GM19023 (cell line): Measurements from ENCODE around the gene IL15.
"Not testable (repeated sequence)": the region's sequence is repeated elsewhere in the genome, so short reads cannot be mapped to it uniquely, and the experiment has no call there.

ENCODE experiments used
- ATAC-seq: cut with Tn5 transposase; IDR thresholded peaks from one replicate; pipeline ENCODE4 v1.9.1; 2021; ENCODE audit warnings: mild to moderate bottlenecking, moderate library complexity; ENCODE audit not compliant: unreplicated experiment

Gene IL15, protein sequence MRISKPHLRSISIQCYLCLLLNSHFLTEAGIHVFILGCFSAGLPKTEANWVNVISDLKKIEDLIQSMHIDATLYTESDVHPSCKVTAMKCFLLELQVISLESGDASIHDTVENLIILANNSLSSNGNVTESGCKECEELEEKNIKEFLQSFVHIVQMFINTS

DNA sequence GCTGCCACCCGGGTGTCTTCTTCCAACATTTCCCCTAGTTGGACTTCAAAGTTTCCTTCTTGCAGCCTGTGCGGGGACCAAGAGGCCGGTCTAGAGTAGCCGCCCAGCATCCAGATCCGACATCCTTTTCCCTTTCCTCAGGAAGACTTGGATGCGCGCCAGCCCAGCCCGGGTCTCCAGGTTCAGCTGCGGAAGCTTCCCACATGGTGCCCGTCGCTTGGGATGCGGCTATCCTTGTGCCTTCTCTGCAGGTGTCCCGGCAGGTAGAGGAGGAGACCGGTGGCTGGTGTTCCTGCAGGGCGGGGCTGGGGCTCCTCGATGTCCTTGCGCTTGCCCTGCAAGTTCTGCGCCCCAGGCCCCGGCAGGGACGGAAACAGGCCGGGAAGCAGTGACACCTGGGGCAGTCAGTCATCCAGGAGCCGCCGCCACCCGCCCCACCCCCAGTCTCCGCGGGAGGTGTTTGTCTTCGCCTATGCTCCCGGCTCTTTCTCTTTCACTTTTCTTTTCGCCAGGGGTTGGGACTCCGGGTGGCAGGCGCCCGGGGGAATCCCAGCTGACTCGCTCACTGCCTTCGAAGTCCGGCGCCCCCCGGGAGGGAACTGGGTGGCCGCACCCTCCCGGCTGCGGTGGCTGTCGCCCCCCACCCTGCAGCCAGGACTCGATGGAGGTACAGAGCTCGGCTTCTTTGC lies at the start of gene IL15:
IL15 (plus strand) TSS at position 502 of the 689 bp plus-strand sequence. CDS start 82,882 bp downstream, outside the sequence.
- peak; percentile 74 for ATAC-seq

DNA sequence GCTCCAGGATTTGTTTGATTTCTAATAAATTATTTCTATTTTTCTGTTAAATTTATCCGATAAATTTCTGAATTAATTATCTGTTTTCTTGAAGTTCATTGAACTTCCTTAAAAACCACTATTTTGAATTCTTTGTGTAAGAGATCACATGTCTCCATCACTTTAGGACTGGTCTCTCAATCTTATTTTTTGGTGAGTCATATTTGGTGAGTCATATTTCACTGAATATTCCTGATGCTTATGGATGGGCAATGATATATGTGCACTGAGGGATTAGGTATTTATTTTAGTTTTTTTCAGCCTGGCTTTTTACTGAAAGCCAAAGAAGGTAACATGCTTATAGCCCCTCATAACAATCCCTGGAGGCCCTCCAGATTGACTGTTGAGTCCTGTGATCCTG lies 48.5 kb upstream of the IL15 start:
- no peak for ATAC-seq

DNA sequence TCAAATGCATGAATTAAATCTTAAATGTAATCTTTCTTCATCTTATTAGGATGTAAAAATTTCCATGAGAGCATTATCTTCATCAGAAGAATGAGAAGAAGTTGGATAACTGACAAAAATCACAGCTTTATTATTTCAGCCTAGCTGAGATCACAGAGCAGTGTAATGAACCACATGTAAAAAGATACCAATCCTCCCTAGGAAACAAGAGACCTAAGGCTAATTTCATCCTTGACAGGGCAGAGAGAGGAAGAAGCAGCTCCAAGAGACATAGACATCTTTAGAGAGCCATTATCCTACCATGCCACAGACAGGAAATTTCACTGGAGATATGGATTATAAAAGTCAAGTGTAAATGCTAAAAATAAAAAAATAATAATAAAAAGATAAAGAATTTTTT lies 40.9 kb upstream of the IL15 start:
- no peak for ATAC-seq

DNA sequence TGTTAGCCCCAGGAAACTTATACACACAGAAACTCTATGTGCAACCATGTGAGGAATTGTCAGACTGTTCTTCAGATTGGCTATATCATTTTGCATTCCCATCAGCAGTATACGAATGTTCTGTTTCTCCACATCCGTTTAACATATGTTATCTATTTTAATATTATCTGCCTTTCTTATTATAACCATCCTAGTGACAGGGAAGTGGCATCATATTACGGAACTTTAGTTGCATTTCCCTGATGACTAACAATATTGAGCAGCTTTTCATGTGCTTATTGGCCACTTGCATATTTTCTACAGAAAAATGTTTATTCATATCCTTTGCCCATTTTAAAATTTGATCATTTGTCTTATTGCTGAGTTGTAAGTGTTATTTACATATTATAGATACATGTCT lies 36.5 kb upstream of the IL15 start:
- no peak for ATAC-seq

DNA sequence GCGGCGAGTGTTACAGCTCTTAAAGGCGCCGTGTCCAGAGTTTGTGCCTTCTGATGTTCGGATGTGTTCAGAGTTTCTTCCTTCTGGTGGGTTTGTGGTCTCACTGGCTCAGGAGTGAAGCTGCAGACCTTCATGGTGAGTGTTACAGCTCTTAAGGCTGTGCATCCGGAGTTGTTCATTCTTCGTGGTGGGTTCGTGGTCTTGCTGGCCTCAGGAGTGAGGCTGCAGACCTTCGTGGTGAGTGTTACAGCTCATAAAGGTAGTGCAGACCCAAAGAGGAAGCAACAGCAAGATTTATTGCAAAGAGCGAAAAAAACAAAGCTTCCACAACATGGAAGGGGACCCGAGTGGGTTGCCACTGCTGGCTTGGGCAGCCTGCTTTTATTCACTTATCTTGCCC lies 31.7 kb upstream of the IL15 start:
- not testable (repeated sequence) for ATAC-seq

DNA sequence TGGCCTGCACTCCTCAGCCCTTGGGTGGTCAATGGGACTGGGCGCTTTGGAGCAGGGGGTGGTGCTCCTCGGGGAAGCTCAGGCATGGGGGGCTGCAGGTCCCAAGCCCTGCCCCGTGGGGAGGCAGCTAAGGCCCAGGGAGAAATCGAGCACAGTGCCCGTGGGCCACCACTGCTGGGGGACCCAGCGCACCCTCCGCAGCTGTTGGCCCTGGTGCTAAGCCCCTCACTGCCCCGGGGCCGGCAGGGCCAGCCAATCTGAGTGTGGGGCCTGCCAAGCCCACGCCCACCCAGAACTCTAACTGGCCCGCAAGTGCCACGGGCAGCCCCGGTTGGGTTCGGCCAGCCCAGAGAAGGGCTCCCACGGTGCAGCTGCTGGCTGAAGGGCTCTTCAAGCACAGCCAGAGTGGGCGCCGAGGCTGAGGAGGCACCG lies 30.9 kb upstream of the IL15 start:
- no peak for ATAC-seq

DNA sequence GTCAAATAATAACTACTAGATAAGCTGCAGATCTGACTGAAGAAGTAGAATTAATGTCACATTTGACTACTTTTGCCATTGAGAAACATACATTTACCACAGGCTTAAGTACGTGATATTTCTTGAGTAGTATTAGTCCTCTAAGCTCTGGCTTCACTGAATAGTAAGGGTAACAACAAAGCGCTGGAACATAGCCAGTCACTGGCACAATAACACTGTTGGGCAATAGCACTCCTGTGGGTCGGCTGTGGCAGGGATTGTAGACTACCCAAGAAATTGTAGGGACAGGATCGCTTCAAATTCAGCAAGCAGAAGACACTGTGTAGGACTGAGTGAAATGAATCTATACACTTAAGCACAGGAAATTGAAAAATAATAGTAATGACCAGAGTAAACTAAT lies 27.1 kb upstream of the IL15 start:
- no peak for ATAC-seq

DNA sequence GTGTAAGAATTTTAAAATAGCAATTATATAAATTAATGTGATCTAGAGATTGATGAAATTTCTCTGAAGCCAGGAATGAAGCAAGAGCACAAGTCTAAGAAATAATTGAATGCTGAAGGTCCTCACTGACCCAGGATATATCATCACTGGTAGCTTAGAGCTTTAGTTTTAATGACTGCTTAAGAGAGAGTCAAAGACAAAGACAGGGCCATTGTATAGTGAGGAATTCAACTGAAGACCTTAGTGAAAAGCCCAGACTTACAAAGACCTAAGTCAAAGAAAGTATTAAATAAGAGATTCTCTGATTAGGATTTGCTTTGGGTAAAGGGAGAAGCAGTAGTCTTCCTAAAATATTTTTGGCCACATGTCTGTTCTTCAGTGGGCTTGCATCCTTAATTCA lies 26.0 kb upstream of the IL15 start:
- ATAC-seq = no peak

DNA sequence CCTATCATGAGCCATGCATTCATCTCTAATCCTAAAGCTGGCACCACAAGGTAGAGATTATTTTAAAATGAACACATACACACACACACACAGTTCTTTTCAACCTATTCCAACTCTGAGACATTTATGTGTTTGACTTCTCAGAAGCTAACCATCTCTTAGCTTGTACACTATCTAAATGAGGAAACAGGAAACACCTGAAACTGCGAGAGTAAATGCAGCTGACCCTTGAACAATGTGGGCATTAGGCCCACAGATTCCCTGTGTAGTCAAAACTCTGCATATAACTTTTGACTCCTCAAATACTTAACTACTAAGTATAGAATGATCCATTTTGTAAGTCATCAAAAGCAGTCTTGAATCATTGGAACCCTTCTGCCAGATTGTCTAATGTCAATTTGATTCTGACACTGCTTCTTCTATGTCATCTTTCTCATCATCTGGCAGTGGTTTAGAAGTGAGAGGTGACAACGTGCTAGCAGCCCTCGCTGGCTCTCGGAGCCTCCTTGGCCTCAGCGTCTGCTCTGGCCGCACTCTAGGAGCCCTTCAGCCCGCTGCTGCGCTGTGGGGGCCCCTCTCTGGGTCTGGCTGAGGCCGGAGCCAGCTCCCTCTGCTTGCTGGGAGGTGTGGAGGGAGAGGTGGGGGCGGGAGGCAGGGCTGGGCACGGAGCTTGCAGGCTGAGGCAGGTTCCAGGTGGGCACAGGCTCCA lies 21.4 kb upstream of the IL15 start:
- no peak for ATAC-seq

DNA sequence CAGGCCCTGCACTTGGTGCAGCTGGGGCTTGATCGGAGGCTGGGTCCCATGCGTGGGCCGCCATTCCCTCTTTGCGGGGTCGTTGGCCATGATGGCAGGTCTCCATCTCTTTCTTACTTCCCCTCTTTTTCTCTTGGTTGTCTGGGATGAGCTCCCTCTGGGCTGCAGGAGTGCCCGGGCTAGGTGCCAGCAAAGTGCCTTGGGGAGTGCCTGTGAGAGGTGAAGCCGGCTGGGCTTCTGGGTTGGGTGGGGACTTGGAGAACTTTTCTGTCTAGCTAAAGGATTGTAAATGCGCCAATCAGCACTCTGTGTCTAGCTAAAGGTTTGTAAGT lies 20.8 kb upstream of the IL15 start:
- ATAC-seq = not testable (repeated sequence)

DNA sequence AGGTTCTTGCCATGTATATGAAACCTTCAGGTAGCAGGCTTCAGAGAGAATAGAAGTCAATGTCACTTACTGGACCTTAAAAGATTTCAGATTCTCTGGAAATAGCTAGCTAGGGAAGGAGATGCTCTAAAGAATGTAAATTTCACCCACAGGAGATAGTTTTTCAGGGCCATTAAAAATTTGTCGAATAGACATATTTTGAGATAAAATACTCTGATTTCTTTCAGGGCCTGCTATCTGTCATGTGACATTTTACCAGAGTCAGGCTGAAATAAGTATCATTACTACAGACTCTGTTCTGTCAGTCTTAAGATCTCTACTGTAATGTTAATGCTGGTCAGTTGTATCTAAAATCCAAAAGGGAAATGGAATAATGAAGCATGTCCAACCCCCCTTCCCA lies 15.7 kb upstream of the IL15 start:
- ATAC-seq = no peak

DNA sequence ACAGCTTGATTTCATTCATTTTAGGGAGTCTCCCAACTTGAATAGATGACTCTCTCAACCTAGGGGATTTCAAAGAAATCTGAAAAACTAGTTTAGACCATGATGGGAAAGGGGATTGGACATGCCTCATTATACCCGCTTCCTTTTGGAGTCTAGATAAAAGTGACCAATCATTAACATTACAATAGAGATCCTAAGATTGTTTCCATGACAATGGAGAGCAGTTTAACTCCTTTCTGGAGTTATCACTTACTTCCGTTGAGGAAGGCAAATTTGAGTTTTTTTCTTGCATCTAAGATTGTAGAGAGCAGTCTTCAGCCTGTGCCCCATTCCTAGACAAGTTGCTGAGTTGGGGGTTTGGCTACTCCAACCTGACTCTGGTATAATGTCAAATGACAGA lies 11.4 kb upstream of the IL15 start:
- no peak for ATAC-seq

DNA sequence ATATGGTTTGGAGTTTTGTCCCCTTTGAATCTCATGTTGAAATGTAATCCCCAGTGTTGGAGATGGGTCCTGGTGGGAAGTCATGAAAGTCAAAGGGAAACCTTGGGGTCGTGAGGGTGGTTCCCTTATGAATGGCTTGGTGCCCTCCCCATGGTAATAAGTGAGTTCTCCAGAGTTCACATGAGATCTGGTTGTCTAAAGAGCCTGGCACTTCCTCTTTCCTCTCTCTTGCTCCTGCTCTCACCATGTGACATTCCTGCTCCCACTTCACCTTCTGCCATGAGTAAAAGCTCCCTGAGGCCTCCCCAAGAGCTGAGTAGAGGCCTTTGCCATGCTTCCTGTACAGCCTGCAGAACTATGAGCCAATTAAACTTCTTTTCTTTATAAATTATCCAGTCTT lies 5.5 kb upstream of the IL15 start:
- no peak for ATAC-seq

DNA sequence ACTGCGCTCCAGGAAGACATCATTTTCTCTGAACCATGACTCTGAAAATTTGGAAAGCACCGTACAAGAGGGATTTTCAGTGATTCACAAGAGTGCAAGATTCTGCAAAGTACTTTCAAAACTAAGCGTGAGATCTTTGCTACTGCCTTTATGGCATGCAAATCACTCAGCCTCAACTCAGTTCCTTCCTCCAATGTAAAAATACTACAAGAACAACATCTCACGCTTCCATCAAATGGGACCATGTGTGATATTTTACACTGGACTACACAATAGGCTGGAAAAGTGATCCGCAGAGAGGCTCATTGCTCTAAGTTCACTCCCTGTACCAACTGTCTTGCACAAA lies 674 bp upstream of the IL15 start:
- peak; percentile 40 for ATAC-seq

DNA sequence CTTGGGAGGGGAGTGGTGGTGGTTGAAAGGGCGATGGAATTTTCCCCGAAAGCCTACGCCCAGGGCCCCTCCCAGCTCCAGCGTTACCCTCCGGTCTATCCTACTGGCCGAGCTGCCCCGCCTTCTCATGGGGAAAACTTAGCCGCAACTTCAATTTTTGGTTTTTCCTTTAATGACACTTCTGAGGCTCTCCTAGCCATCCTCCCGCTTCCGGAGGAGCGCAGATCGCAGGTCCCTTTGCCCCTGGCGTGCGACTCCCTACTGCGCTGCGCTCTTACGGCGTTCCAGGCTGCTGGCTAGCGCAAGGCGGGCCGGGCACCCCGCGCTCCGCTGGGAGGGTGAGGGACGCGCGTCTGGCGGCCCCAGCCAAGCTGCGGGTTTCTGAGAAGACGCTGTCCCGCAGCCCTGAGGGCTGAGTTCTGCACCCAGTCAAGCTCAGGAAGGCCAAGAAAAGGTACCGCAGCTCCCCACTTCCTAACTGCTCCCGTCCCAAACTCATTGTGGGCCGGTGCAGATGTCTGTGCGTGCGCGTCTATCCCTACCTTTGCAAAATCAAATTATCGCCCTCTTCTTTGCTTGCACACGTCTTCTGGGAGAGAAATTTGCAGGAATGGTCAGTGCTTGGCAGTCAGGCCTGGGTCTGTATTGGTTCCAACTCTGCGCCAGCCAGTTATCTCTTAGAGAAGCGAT lies 533 bp downstream of the IL15 start:
- peak; percentile 52 for ATAC-seq

DNA sequence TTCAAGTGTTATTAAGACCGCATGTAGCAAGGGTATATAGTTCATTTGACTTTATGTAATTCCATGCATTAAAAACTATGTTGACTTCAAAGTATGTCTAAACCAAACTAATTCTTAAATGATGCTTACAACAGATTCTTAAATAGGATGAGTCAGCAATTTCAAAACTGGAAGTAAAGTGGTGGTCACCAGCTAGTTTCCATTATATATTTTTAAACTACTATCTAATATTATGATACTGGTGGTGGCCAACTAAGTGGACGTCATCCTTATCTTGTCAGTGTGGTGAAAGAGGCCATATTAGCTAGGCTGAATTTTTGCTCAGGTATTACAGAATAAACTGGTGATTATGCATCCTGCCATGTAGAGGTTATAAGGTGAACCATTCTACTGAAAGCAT lies 1.2 kb downstream of the IL15 start:
- no peak for ATAC-seq

DNA sequence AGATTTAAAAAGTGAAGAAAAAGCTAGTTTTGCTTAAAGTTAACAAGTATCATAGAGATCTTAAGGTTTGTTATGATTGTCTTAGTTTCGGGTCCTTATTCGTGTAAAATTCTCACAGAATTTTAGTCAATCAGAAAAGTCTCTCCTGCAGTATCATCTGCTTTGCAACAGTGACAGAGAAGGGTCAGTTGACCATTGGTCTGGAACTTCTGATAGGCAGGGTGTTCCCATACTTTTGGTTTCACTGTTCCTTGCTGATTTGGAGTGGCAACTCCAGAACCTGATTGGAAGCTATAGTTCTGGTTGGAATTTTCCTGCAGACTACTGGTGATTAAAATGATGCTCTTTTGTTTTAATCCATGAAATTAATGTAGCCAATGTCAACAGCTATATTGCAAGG lies 1.8 kb downstream of the IL15 start:
- no peak for ATAC-seq

DNA sequence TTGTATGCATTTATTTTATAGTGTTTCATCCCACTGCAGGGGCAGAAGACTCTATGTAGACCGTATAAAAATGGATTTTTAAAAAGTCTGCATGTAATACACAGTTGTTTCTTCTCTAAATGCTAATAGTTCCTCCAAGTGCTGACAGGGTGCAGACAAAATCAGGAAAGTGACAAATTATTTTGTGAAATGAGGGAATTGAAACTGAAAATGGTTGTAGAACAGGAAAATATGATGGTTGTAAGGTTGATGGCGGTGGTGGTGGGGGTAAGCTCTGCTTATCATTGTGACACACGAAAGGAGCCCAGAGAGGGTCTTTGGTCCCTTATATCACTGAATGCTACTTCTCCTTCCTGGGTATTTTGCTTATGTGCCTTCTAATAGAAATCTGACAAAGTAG lies 4.3 kb downstream of the IL15 start:
- ATAC-seq = no peak

DNA sequence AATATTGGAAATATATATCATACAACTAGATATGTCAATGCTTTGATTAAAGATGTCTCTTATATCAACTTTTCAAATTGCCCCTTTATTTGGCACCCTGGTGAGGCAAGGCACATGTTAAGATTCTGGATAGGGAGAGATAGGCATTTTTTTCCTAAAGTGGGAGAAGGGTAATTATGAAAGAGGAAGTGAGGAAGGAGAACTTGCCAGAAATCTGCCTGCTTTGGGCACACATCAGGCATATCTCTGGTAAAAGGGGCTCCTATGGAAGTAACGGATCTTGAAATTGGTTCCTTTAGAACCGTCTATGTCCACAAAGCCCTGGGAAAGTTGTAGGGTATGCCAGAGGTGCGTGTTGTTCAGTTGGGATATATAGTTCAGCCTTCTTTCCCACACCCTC lies 5.7 kb downstream of the IL15 start:
- ATAC-seq = no peak

DNA sequence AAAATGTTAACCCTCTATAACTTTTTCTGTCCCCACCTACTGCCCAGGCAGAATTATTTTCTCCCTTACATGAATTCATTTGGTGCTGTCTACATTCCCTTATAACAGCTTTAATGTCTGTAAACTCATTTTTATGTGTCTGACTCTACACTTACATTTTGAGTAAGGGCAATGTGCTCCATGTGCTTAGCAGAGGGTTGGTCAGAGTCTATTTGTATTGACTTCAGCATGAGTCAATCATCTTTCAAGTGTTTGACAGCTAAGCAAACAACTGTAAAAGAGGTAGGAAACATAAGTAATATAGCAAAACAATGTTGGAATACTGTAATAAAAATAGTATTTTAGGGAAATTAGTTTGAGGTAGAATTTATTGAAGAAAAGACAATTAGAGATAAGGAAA lies 6.3 kb downstream of the IL15 start:
- ATAC-seq = no peak

DNA sequence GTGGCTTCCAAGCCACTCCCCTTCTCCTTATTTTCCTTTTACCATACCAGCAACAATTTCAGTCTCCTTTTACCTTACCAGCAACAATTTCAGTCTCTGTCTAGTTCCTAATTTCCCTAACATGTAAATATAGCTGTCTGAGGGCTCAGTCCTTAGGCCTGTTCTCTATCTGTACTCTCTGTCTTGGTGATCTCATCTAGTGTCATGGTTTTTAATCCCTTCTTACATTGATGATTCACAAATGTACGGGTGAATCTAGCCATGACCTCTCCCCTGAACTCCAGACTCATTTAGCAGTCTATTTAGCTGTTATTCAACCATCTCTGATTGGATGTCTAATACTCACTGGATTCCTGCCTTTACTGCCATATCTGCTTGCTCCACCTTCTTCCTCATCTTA lies 7.2 kb downstream of the IL15 start:
- peak; percentile 51 for ATAC-seq
